Pulmonary artery endothelial cell (primary cell): Measurements from ENCODE around the gene WDR43. TPM values are rescaled to one million over a fixed set of nuclear protein-coding genes. Genes with fewer than 3 reads are reported as not detected.

Source experiments
- DNase-seq: peaks from one replicate; pipeline ENCODE4 v3.0.0-alpha.2; 2011; ENCODE audit warnings: low read depth, low spot score
- total RNA-seq: library from RNA; depleted of rRNA; stranded (reverse); fragments of >200 nt; gene quantifications from 2 replicates; pipeline ENCODE4 v1.2.3, GENCODE V29; 2014

The WDR43 gene
- total RNA-seq, 1 donor from 2014 or later, result 105 TPM

DNA sequence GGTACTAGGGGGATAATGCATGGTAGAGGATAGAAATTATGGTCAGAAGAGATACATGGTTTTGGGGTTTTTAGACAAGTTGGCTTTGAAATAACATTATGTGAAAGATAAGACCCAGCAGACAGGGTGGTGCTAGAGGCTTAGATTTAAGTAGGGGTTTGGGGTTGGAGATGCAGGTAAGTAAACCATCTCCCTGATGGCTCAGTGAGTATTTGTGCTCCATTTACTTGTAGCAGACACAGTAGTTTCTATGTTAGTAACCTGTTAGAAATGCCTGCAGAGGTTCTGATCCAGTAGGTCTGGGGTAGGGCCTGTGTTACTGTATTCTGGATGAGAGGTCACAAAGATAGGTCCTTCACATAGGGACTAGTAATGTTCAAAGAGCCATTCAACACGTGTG lies 13.7 kb downstream of the WDR43 start:
- no peak for DNase-seq

DNA sequence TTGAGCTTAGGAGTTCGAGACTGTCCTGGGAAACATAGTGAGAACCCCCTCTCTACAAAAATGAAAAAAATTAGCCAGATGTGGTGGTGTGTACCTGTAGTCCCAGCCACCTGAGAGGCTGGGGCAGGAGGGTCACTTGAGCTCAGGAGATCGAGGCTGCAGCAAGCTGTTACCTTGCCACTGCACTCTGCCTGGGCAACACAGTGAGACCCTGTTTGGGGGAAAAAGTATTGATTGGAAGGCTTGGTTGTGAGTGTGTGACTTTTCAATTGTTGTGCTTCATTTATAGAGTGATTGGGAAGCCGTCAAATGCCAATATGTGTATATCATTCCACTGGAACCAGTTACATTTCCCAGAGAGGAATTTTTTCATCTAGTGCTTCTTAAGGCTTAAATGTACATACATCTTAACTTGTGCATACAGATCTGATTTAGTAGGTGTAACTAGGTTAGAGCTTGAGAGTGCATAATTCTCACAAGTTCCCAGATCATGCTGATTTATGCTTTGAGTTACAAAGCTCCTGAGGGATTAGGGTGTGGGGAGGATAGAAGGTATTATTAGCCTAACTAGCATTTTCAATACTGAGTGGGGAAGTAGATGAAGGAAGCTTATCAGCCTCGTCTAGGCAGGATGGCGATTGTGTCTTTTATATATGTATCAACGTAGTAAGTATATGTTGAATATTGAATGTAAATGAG lies 15.3 kb downstream of the WDR43 start:
- no peak for DNase-seq

DNA sequence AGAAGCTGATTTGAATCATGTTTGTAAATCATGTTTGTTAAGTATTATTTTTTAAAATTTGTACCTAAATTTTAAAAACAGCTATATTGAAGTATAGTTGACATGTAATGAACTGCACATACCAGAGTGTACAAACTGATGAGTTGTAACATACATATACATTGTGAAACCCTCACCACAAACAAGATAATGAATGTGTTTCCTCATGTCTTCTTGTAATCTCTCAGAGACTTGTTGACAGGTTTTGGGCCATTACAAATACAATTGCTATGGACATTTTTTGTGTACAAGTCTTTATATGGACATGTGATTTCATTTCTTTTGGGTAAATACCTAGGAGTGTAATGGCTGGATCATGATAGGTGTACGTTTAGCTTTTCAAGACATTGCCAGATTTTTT lies 21.5 kb downstream of the WDR43 start:
- DNase-seq, result no peak

DNA sequence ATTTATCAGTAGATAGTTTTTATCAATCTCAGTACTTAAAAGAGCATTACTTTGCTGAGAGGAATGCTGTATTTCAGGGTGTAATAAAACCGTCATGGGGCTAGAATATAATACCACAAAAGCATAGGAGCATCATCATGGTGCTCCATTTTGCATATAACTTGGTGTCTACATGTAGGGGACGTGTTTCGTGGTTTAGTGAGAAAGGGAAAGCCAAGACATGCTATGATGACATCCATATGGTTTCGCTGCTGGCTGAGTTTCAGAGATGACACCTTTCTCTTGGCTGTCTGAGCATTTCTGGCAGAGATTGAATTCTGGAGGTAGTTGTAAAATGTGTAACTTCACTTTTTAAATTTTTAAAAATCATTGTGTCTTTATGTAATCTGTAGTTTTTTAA lies 32.4 kb downstream of the WDR43 start:
- no peak for DNase-seq

DNA sequence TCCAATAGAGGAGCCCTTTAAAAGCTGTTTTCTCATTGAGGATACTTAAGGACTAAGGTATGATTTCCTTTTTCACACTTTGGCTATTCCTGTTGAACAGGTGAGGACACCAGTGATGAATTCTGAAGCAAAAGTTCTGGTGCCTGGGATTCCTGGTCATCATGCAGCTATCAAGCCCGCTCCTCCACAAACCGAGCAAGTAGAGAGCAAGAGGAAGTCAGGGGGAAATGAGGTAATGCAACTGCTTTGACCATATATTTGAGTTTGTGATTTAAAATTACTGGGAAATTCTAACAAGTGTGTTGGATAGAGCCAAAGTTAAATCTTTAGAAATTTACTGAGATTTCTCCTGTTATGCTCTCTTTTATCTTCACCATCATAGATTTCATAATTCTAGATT lies 33.0 kb downstream of the WDR43 start:
- DNase-seq, result no peak

DNA sequence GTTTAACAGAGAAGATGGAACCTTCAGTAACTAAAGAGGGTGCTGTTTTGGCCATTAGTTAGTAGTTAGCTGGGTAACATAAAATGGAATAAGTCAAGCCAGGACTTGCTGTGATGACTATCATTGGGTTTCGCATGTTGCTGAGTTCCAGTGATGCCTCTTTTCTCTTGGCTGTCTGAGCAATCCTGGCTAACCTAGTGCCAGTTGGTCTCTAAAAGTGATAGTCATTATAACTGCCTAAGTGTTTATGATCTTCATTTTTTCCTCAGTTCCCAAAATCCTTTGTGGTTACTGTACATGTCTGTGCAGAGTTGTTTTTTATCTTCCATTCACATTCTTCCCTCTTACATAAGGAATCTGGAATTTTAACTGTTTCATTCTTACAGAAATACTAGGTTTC lies 33.4 kb downstream of the WDR43 start:
- DNase-seq, result no peak

DNA sequence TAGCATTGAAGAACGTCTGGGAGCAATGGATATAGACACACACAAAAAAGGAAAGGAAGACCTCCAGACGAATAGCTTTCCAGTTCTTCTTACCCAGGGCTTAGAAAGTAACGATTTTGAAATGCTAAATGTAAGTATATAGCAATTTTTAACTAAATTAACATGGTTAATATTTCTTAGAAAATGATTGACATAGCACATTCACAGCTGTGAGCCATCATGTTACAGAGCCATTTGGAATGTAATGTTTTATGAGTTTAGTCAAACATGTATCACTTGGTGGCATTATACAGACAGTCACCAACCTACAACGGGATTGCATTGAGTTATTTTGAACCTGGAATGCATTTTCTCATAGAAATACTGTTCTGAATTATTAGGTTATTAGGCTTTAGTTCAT lies 35.1 kb downstream of the WDR43 start:
- no peak for DNase-seq

DNA sequence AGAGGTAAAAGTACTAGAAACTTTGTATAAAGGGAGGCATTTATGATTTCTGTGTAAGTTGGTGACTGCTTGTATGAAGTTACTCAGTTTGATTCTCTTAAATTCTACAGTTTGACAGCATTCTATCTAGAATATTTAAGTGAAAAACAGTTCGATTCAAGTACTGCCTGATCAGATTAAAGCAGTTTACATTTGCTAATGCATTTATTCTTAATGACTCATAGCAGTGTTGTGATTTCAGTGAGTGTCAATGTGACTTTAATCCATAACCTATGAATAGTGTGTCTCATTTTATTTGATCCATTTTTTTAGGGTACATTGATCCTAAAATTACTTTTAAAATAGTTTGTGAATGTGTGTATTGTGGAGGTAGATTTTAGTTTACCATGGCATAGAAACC lies 35.7 kb downstream of the WDR43 start:
- no peak for DNase-seq

DNA sequence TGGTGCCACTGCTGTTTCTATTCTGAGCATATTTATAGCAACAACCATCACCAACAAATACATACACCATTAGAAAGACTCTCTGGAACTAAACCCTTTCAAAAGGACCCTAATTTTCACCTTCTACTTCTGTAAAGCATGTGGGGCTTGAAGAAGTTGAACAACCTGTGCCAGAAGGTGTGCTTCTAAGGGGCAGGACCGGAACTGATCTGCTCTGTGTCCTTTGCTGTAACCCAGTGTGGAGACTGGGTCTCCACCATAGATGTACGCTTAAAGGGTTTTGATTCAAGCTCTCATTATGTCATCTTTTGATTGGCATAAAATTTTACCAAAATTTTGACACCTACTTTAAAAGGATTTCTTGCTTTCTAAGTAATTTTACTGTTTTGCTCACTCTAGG lies 40.3 kb downstream of the WDR43 start:
- DNase-seq, result no peak

DNA sequence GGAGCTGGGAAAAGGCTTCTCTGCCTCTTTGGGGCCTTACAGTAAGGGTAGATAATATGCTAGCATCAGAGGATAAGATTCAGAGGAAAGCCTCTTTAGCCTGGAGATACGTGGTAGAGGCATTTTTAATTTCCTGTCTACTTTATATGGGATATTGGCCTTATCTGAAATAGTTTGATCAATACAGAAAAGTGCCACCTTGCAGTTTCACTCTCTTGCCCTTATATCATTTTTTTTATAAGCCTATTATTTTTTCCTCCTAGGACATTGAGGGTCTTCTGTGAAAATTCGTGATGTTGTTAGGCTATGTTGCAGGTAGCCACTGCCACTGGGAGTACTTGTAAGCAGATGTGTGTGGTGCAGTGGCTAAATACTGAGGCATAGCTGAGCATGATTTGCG lies 46.5 kb downstream of the WDR43 start:
- no peak for DNase-seq

DNA sequence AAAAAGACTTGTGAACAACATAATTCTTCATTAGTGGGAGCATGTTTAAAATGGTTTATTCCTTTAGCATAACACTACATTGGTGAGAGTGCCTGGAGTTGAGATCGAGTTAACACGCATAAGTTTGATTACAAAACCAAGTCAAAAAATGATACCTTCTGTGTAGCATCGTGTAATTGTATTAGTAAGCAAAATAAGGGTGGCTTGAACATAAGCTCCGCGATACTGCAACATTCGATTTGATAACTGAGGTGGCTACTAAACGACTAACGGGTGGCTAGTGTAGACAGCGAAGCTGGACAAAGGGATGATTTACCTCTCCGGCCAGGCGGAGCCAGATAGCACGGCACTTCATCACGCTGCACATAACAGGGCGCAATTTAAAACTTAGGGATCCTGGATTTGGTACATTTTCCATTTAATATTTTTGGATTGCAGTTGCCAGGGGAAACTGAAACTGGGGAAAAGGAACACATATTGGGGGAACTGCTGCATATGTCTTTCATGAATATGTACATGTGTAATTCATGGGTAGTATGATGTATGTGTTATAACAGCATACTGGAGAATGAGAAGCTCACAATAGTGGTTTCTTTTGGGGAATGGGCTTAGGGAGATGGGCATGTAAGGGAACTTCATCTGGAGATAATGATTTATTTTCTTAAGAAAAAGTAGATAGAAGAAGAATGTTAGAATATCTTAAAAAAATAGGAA lies 50.2 kb downstream of the WDR43 start:
- DNase-seq, result no peak

DNA sequence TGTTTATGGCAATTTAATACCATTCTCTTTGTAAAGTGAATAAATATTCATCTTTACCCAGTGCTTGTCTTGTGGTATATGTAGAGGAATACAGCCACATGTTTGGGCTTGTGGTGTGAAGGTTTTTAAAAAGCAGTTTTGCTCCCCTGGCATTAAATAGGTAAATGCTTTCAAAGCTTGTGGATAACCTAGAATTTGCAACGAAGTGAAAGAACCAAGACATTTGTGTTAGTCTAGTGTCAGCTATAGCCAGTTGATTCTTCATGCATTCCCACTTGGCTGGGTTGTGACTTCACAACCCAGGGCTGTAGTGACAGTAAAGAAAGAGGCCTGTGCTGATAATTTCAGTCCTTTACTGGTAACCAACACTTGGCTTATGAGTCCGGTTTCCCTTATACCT lies 53.7 kb downstream of the WDR43 start:
- no peak for DNase-seq

DNA sequence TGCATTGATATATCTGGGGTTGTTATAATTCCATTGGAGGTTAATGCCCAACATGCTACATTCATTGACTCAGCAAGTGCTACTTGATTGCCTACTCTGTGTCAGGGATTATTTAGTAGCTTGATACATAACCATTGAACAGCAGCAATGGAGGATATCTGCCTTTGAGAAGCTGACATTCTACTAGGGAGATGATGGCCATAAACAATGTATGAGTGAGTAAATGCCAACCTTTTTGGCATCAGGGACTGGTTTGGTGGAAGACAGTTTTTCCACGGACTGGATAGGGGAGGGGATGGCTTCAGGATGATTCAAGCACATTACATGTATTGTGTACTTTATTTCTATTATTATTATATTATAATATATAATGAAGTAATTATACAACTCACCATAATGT lies 54.7 kb downstream of the WDR43 start:
- no peak for DNase-seq

DNA sequence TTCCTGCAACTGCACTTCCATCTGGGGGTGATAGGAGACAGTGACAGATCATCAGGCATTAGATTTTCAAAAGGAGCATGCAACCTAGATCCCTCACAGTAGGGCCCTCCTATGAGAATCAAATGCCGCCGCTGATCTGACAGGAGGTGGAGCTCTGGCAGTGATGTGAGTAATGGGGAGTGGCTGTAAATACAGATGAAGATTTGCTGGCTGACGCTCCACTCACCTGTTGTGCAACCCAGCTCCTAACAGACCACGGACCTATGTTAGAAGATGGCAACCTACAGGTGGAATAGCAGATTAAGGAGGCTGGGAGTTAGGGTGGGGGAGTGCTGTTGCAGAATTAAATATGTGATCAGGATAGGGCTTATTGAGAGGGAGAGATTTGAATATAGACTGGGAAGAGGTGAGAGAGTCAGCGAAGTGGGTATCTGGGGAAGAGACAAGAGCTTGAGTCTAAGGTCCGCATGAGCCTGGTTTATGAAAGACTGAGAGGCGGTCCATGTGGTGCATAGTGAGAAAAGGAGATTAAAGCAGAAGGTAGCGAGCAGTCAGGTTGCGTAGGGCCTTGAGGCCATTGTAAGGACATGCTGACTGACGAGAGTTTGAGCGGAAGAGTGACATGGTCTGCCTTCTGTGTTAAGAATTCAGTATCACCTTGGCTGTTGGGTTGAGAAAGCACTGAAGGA lies 55.3 kb downstream of the WDR43 start:
- DNase-seq, result no peak

DNA sequence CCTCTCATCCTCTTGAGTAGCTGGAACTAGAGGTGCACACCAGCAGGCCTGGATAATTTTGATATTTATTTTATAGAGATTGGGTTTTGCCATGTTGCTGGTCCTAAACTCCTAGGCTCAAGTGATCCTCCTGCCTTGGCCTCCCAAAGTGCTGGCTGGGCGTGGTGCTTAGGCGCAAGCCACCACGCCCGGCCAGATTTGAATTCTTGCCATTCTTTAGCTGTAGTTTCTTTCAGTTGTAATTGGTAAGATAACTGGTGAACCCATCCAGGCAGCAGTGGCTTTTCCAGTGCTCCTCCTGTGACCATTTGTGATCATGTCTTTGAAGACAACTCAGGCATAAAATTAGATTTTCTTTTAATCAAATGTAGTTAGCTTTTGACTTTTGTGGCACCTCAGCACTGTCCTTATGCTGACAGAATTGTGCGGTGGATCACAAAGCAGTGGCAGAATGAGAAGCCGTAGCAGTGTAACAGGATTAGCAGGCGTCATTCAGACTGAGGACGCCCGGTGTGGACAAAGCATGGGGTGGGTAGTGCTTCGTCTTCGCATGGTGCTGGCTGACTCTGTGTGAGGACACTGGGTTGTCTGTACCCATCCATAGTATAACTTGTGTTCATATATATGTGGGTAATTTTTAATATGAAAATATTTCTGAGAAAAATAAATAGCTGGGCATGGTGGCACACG lies 56.6 kb downstream of the WDR43 start:
- no peak for DNase-seq

DNA sequence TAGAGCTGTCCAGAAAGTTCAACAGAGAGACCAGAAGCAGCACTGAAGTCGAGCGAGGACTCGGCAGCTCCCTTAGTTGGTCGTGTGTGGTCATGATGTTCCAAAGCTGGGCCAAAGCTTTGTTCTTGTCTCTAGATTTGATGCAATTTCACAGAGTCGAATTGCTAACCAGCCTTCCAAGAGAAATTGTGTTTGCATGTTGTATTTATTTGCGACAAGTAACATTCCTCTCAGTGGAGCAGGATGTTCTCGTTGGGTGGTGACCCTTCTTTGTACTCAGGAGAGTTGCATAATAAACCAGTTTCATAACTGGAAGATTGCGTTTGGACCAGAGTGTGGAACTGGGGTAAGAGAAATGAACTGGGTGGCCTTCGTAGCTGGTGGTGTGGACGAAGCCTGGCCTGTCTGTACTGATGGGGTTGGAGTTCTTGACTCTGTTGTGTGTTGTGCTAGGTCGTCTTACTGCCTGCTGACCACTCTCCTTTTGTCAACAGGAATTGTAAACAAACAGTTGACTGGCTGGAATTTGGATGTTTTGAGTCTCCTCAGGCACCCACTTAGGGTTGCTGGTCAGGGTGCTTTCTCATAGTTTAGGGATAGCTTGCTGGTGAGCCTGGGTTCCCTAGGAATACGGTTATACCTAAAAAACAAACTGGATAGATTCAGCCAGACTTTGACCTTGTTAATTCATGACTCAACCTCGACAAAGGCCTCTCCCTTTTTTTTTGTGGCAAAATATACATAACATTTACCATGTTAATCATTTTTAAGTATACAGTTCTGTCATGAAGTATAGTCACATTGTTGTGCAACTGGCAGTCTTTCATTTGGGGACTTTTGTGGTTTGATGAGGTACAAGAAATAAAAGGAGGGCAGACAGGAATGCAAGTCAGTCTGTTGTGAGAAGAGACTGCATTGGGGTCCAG lies 57.7 kb downstream of the WDR43 start:
- DNase-seq, result no peak

DNA sequence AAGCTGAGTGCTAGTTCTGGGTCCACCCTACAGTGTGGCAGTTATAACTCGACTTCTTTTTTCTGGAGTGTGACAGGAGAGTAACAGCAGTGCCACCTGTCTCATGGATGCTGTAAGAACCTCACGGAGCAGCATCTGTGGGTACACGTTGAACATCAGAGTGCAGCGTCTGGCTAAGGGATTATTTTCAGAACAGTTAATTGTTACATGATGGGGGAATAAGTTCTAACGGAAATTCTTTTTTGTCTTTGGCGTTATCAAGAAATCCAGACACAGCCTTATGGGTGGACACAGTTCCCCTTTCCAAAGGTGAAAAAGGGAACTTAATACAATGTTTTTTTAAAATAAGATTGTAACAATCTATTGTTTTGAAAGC lies 58.4 kb downstream of the WDR43 start:
- no peak for DNase-seq

DNA sequence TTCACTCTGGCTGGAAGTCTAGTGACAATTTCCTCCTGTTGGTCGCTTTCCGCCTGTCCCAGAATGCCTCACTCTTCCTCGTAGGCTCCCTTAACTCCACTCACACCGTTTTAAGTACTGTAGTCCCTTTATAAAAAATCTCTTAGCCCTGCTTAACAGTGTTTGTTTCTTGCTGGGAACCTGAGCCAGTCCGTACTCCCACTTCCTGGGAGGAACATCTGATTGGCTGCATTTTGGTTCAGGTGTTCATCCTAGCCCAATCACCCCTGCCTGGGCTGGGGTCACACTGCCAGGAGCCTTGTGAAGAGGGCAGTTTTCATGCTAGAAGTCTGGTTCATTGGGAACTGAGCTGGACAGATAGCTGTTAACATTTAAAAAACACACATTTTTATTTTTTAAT lies 61.0 kb downstream of the WDR43 start:
- no peak for DNase-seq

DNA sequence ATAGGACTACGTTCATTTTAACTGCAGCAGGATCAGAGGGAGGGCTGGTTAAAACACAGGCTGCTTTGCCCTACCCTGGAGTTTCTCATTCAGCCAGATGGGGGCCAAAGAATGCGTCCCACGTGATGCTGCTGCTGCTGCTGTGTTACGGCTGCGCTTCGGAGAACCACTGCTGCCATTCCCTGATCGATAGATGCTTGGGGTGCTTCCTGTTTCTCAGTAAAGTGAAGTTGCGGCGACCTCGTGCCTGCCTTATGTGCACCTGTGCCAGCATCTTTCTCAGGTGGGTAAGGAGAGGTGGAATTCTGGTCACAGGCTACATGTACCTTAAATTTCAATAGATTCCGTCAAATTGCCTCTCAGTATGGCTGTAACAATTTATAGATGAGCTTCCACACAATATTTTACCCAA lies 62.0 kb downstream of the WDR43 start:
- no peak for DNase-seq

DNA sequence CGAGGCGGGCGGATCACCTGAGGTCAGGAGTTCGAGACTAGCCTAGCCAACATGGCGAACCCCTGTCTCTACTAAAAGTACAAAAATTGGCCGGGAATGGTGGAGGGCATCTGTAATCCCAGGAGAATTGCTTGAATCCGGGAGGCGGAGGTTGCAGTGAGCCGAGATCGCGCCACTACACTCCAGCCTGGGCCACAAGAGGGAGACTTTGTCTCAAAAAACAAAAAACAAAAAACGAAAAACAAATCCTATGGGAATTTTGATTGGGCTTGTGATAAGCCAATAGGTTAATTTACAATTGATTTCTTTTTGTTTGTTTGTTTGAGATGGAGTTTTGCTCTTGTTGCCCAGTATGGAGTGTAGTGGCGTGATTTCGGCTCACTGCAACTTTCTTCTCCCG lies 62.4 kb downstream of the WDR43 start:
- no peak for DNase-seq

DNA sequence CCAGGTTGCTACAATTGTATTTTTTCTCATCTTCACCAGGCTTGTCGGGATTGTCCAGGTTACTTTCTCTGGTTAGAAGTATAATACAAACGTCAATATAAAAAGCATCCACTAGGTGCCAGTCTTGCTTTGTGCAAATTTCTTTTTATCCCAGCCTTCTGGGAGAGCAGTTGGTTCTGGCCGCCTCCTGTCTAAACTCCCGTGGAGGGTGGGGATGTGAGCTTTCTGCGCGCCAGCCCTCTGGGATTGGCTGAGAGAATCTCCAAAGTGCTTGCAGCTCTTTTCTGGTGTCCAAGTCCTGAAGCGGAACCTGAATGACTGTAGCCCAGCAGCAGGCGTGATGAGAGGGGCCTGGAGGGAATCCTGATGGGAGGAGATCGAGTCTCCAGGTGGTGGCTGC lies 64.2 kb downstream of the WDR43 start:
- DNase-seq, result peak; percentile 11
